Prostate gland (tissue), 2 donors: Measurements from ENCODE around the gene MARK3. TPM values are rescaled to one million over a fixed set of nuclear protein-coding genes. Genes with fewer than 3 reads are reported as not detected.
A peak's percentile ranks its signal among the peaks of the same experiment; 100 is the strongest.

Source experiments
- DNase-seq: peaks from one replicate; pipeline ENCODE4 v3.0.0-alpha.2; 2019; ENCODE audit warnings: low spot score
- H3K27ac ChIP-seq, 2 donors: fragments of 200-600 bp; sonication (generic); 2 replicates each; pipeline ENCODE4 v1.5.1; 2017 to 2019
- H3K27me3 ChIP-seq: fragments of 200-600 bp; sonication (generic); replicated peaks from 2 replicates; pipeline ENCODE4 v1.5.1; 2019; ENCODE audit not compliant: insufficient read depth
- H3K36me3 ChIP-seq, 2 donors: fragments of 200-600 bp; sonication (generic); 1 replicate in 1 of 2; 2 replicates in 1 of 2; pipeline versions ENCODE4 v1.5.1 to v1.8.1; 2017 to 2019
- H3K4me1 ChIP-seq: fragments of 200-600 bp; sonication (generic); replicated peaks from 2 replicates; pipeline ENCODE4 v1.5.1; 2019
- H3K4me3 ChIP-seq, 2 donors: fragments of 200-600 bp; sonication (generic); 2 replicates each; pipeline ENCODE4 v1.5.1; 2017 to 2019
- H3K9me3 ChIP-seq: fragments of 200-600 bp; sonication (generic); 2 replicates; pipeline ENCODE4 v1.5.1; 2017
- POLR2A ChIP-seq: fragments of 450-650 bp; IDR thresholded peaks from one replicate; pipeline ENCODE4 v1.6.1; 2016; ENCODE audit warnings: antibody characterized with exemption, mild to moderate bottlenecking
- POLR2AphosphoS5 ChIP-seq: sonication (generic); formaldehyde crosslinking; IDR thresholded peaks from one replicate; pipeline ENCODE4 v1.6.1; 2017; ENCODE audit warnings: antibody characterized with exemption
- WGBS: methylation state at CpG from one replicate; pipeline ENCODE4 v1.1.5; 2018; 5-methylcytosine and 5-hydroxymethylcytosine counted together
- intact Hi-C: fragments of 100-400 bp; cut with DNase I; formaldehyde crosslinking; loops from one replicate; pipeline ENCODE4 v1.14.2; 2022
- total RNA-seq, 2 donors: library from RNA; depleted of rRNA; stranded (reverse); fragments of >200 nt; gene quantifications; one replicate each; pipeline ENCODE4 v1.1.0, GENCODE V29; 2016
- TF ChIP-seq, protein P1 (sequence below), 4 experiments: fragments of 200-600 bp in 2 of 4; fragments of 450-650 bp in 2 of 4; sonication (generic) in 2 of 4; IDR thresholded peaks; 1 replicate in 3 of 4; 2 replicates in 1 of 4; pipeline ENCODE4 v1.5.1; 2016 to 2019; ENCODE audit warnings: antibody characterized with exemption in 4 of 4, mild to moderate bottlenecking in 2 of 4, moderate library complexity in 2 of 4

The MARK3 gene
- total RNA-seq, 2 donors from 2014 or later, result 51.5 to 115 TPM

DNA sequence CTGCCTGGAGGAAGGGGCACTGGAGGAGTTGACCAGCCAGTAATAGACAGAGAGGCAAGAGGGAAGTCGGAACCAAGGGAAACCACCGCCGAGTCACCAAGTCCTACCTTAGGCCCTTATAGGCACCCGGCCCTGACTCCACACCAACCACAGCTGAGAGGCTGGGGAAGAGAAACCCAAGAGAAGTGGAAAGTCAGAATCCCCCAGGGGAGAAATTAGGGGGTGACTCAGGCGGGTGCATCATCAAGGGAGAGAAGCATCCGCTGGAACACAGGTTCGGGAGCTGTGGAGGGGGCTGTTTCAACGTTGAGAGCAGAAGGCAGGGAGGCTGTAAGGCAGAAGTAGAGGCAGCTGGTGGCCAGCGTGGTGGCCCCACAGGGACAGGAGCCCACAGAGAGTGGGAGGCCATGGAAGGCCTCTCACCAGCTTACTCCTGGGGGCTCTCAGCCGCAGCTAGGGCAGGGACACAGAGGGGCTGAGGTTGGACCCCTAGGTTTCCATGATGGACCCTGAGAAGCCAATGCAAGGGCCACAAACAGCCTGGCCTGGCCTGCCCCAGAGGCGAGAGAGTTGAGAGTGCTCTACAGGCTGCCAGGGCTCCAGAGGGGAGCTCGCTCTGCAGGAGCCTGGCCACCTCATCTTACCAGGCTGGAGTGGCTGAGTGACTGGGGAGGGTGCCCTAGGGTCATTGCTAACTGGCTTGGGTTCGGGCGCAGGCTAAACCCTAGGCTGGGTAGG is 142.4 kb downstream of the MARK3 start:
- no peak for DNase-seq
- no peak overlapping the region for H3K4me3 ChIP-seq

DNA sequence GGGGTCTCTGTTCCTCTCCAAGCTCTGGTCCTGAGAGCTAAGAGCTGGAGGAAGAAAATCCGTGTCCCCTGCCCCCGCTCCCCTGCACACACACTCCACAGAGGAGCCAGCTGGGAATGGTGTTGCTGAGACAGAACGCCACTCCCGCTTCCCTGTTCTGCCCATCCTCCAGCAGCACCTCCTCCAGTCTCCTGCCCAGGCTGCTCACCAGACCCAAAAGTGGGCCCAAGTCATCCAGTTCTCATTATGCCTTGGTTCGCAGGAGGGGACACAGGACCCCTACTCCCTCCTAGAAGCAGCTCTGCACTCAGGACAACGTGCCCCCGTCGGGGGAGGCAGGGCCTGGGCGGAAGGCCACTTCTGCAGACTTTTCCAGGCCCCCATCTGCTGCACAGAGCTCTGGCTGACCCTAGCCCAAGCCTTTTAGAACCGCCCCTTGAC is 143.0 kb downstream of the MARK3 start:
- no peak for DNase-seq
- TF ChIP-seq, protein P1, sequence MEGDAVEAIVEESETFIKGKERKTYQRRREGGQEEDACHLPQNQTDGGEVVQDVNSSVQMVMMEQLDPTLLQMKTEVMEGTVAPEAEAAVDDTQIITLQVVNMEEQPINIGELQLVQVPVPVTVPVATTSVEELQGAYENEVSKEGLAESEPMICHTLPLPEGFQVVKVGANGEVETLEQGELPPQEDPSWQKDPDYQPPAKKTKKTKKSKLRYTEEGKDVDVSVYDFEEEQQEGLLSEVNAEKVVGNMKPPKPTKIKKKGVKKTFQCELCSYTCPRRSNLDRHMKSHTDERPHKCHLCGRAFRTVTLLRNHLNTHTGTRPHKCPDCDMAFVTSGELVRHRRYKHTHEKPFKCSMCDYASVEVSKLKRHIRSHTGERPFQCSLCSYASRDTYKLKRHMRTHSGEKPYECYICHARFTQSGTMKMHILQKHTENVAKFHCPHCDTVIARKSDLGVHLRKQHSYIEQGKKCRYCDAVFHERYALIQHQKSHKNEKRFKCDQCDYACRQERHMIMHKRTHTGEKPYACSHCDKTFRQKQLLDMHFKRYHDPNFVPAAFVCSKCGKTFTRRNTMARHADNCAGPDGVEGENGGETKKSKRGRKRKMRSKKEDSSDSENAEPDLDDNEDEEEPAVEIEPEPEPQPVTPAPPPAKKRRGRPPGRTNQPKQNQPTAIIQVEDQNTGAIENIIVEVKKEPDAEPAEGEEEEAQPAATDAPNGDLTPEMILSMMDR (IDR thresholded peaks at IDR 0.05), result no peak
- TF ChIP-seq POLR2AphosphoS5 (no peak), POLR2A (no peak)

More for the DNA sequence above, 142.4 kb downstream of the MARK3 start:
- peaks cover 40% of the 10 kb centered on the region for H3K4me1 ChIP-seq
- 78% methylated on average over 14 of the region's 14 CpGs for WGBS
- peak overlapping the region; percentile 84 to 92 for H3K27ac ChIP-seq
- H3K9me3 ChIP-seq, result no peaks in the 10 kb centered on the region
- TF ChIP-seq POLR2AphosphoS5 (no peak), POLR2A (no peak)
- TF ChIP-seq, protein P1 (IDR thresholded peaks at IDR 0.05), result no peak
- H3K36me3 ChIP-seq, result no peaks in the 10 kb centered on the region
- intact Hi-C loops, result no loop called here
- H3K27me3 ChIP-seq, result no peaks in the 10 kb centered on the region

DNA sequence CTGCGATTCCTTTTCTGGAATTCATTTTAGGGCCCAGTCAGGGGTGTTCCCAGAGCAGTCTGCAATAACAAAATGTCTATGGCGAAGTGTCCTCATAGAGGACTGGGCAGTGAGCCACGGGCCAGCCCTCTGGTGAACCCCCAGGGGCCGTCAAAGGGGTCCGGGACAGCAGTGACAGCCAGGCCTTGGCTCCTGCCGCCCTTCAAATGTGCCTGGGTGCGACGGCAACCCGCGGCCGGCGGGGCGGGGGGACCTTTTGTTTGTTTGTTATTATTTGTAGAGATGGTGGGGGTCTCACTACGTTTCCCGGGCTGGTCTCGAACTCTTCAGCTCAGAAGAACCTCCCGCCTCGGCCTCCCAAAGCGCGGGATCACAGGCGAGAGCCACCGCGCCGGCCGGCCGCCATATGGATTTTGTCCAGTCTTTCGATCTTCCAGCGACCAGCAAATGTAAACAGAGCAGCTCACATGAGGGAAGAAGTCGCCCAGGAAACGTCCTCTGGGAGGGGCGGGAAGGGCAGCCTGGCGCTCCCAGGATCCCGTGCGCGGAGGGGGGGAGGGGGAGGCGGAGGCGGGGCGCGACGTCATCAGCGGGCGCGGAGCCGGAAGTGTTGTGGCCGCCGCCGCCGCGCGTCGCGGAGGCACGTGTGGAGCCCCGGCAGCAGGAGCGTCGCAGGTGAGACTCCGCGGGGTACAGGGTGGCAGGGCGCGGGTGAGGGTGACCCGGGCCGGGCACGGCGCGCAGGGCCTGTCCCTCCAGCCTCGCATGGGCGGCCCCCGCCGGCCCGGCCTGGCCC is 143.6 kb downstream of the MARK3 start, which contains the start of gene TRMT61A:
Gene TRMT61A, plus strand, starts transcription at position 610 of the 796 bp plus-strand sequence. CDS start 783 bp downstream, outside the sequence.
- no peaks in the 10 kb centered on the region for H3K9me3 ChIP-seq
- peak; percentile 92 for DNase-seq
- TF ChIP-seq, protein P1 (IDR thresholded peaks at IDR 0.05), result peak in 1 of 4 experiments; percentile 7
- peak; percentile 93 for TF ChIP-seq POLR2AphosphoS5
- peak; percentile 68 for TF ChIP-seq POLR2A
- no peaks in the 10 kb centered on the region for H3K27me3 ChIP-seq
- H3K36me3 ChIP-seq, result no peaks in the 10 kb centered on the region
- peak within 1 kb of the TSS; percentile 84 to 92 for H3K27ac ChIP-seq
- intact Hi-C loops, result no loop called here
- H3K4me1 ChIP-seq, result peaks cover 35% of the 10 kb centered on the region
- peak within 1 kb of the TSS; percentile 85 to 97 for H3K4me3 ChIP-seq
- WGBS, result 2% methylated on average over 68 of the region's 70 CpGs

More for the DNA sequence above, 143.0 kb downstream of the MARK3 start:
- Histone ChIP-seq H3K9me3 (no peaks in the 10 kb centered on the region), H3K27me3 (no peaks in the 10 kb centered on the region), H3K4me3 (peak overlapping the region; percentile 85 to 97), H3K36me3 (no peaks in the 10 kb centered on the region), H3K27ac (peak overlapping the region; percentile 84 to 92), H3K4me1 (peaks cover 36% of the 10 kb centered on the region)
- 45% methylated on average over 10 of the region's 10 CpGs for WGBS
- intact Hi-C loops, result no loop called here

DNA sequence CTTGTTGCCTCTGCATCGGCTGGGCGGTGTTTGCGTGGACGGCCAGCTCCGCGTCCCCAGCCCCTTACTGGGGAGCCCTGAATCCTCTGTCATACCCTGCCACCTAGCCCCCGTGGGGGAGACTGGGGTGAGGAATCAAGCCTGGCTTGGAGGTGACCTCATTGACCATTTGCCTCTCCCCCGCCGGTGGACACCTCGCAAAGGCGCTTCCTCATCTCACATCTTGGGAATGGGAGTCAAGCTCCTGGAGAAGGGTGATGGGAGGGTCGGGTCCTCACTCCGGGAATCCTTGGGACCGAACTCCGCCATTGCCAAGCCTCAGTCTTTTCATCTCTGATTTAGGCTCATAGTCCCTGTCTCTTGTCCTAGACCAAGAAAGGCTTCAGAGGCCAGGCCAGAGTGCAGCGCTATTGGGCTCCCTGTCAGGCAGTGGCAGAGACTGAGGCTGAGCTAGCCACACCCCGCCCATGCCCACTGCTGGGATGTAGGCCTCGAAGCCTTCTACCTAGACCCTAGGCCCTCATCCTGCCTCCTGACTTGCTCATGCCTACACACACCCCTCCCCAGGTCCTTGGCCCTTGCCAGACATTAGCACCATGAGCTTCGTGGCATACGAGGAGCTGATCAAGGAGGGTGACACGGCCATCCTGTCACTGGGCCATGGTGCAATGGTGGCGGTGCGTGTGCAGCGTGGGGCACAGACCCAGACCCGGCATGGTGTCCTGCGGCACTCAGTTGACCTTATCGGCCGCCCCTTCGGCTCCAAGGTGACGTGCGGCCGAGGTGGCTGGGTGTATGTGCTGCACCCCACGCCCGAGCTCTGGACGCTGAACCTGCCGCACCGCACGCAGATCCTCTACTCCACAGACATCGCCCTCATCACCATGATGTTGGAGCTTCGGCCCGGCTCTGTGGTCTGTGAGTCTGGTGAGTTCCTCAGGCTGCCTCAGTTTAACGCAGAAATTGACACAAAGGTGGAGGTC is 144.5 kb downstream of the MARK3 start:
- intact Hi-C loops, result no loop called here
- Histone ChIP-seq H3K27me3 (no peaks in the 10 kb centered on the region), H3K4me3 (peak overlapping the region; percentile 85 to 97), H3K4me1 (peaks cover 27% of the 10 kb centered on the region), H3K36me3 (no peaks in the 10 kb centered on the region), H3K9me3 (no peaks in the 10 kb centered on the region), H3K27ac (peak overlapping the region; percentile 84 to 92)
- no peak for DNase-seq
- TF ChIP-seq POLR2AphosphoS5 (no peak), POLR2A (no peak)
- TF ChIP-seq, protein P1 (IDR thresholded peaks at IDR 0.05), result no peak
- WGBS, result 50% methylated on average over 42 of the region's 42 CpGs
